Cardiac muscle cell (in vitro differentiated cells and primary cell): Measurements from ENCODE around the gene CPED1. TPM values are rescaled to one million over a fixed set of nuclear protein-coding genes. Genes with fewer than 3 reads are reported as not detected.

ENCODE experiments used
- DNase-seq, 2 donors: peaks; one replicate each; pipeline versions ENCODE4 v3.0.0 to v3.0.0-alpha.2; 2010 to 2017; ENCODE audit warnings: low read depth in 1 of 2, low spot score in 1 of 2
- H3K27ac ChIP-seq: fragments of 200-600 bp; sonication (generic); 2 replicates; pipeline ENCODE4 v1.5.1; 2016
- H3K27me3 ChIP-seq: fragments of 200-600 bp; sonication (generic); 2 replicates; pipeline ENCODE4 v1.6.0; 2016; ENCODE audit warnings: control low read depth
- H3K36me3 ChIP-seq: fragments of 200-600 bp; sonication (generic); 2 replicates; pipeline ENCODE4 v1.5.1; 2016; ENCODE audit warnings: control low read depth
- H3K4me1 ChIP-seq: fragments of 200-600 bp; sonication (generic); 2 replicates; pipeline ENCODE4 v1.8.1; 2017; ENCODE audit warnings: low read depth, mild to moderate bottlenecking, mixed run types
- H3K4me3 ChIP-seq: fragments of 200-600 bp; sonication (generic); 2 replicates; pipeline ENCODE4 v1.5.1; 2016; ENCODE audit warnings: mild to moderate bottlenecking
- H3K9me3 ChIP-seq: fragments of 200-600 bp; sonication (generic); 2 replicates; pipeline ENCODE4 v1.5.1; 2017; ENCODE audit warnings: low read depth, mild to moderate bottlenecking, control low read depth
- polyA plus RNA-seq: library from polyadenylated mRNA; unstranded; fragments of >200 nt; fragmentation: Nextera tagmentation; extraction: Ambion mirVana; gene quantifications from 2 replicates; pipeline ENCODE4 v1.2.1, GENCODE V29; 2016
- total RNA-seq: library from RNA; depleted of rRNA; stranded (reverse); fragments of >200 nt; gene quantifications from 2 replicates; pipeline ENCODE4 v1.2.3, GENCODE V29; 2016
- TF ChIP-seq, protein P1 (sequence below): IDR thresholded peaks from 2 replicates; pipeline ENCODE4 v1.5.1; 2012; ENCODE audit warnings: low read depth, mild to moderate bottlenecking, low read length

Gene CPED1
- total and polyA plus RNA-seq, 2 experiments from 2014 or later: 0.67 to 3.2 TPM

GRCh38 chr7:121017586-121017985 lies 29.1 kb downstream of the CPED1 start:
- TF ChIP-seq, protein P1, sequence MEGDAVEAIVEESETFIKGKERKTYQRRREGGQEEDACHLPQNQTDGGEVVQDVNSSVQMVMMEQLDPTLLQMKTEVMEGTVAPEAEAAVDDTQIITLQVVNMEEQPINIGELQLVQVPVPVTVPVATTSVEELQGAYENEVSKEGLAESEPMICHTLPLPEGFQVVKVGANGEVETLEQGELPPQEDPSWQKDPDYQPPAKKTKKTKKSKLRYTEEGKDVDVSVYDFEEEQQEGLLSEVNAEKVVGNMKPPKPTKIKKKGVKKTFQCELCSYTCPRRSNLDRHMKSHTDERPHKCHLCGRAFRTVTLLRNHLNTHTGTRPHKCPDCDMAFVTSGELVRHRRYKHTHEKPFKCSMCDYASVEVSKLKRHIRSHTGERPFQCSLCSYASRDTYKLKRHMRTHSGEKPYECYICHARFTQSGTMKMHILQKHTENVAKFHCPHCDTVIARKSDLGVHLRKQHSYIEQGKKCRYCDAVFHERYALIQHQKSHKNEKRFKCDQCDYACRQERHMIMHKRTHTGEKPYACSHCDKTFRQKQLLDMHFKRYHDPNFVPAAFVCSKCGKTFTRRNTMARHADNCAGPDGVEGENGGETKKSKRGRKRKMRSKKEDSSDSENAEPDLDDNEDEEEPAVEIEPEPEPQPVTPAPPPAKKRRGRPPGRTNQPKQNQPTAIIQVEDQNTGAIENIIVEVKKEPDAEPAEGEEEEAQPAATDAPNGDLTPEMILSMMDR: no peak
- no peaks in the 10 kb centered on the region for H3K9me3 ChIP-seq
- no peaks in the 10 kb centered on the region for H3K36me3 ChIP-seq
- H3K27ac ChIP-seq: no peak overlapping the region
- no peak overlapping the region for H3K4me3 ChIP-seq
- no peak for DNase-seq
- H3K27me3 ChIP-seq: no peaks in the 10 kb centered on the region
- peaks cover 2% of the 10 kb centered on the region for H3K4me1 ChIP-seq

GRCh38 chr7:121019018-121019417 lies 30.5 kb downstream of the CPED1 start:
- no peaks in the 10 kb centered on the region for H3K36me3 ChIP-seq
- no peaks in the 10 kb centered on the region for H3K27me3 ChIP-seq
- no peaks in the 10 kb centered on the region for H3K9me3 ChIP-seq
- H3K4me3 ChIP-seq: no peak overlapping the region
- peak in 1 of 2 donors; percentile 76 for DNase-seq
- peaks cover 10% of the 10 kb centered on the region for H3K4me1 ChIP-seq
- no peak overlapping the region for H3K27ac ChIP-seq
- TF ChIP-seq, protein P1: no peak

DNA sequence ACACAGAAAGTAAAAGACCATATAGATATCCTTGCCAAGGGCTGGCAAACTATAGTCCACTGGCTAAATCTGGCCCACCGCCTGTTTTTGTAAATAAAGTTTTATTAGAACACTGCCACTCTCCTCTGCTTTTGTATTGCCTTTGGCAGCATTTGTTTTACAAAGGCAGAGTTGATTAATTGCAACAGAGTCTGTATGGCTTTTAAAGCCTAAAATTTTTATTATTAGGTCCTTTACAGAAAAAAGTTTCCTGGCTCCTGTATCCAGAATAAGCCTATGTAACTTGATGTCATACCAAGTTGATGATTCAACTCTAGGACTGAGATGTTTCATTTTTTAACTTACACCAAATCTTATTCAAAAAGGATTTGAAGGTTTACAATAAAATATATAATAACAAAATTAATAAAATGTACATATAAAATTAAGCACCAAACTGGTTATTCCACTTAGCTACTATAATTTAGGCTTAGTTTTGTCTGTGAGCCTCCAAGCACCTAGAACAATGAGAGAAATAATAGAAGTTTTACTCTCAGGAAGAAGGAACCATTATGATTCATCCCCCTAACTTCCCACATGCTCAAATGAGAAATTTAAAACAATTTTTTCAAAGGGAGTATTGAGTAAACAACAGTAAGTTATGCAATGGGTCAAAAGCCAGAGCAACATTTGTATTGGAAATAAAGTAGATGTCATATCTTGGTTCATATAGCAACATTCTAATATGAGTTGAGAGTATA lies 31.9 kb downstream of the CPED1 start:
- Histone ChIP-seq H3K27me3 (no peaks in the 10 kb centered on the region), H3K4me3 (no peak overlapping the region), H3K4me1 (peaks cover 10% of the 10 kb centered on the region), H3K9me3 (no peaks in the 10 kb centered on the region), H3K27ac (no peak overlapping the region), H3K36me3 (no peaks in the 10 kb centered on the region)
- DNase-seq: peak in 1 of 2 donors; percentile 75
- TF ChIP-seq, protein P1: no peak

- Histone ChIP-seq H3K36me3 (no peaks in the 10 kb centered on the region), H3K4me1 (peaks cover 10% of the 10 kb centered on the region), H3K27ac (no peak overlapping the region), H3K4me3 (no peak overlapping the region), H3K9me3 (no peaks in the 10 kb centered on the region), H3K27me3 (no peaks in the 10 kb centered on the region)
- DNase-seq: no peak
- TF ChIP-seq, protein P1: no peak
Measured at GRCh38 chr7:121020989-121021969, 32.8 kb downstream of the CPED1 start.

- no peaks in the 10 kb centered on the region for H3K36me3 ChIP-seq
- no peaks in the 10 kb centered on the region for H3K27me3 ChIP-seq
- no peak overlapping the region for H3K4me3 ChIP-seq
- DNase-seq: no peak
- no peaks in the 10 kb centered on the region for H3K9me3 ChIP-seq
- H3K27ac ChIP-seq: no peak overlapping the region
- peaks cover 20% of the 10 kb centered on the region for H3K4me1 ChIP-seq
- TF ChIP-seq, protein P1: no peak
Measured at GRCh38 chr7:121023194-121023593, 34.7 kb downstream of the CPED1 start.
